AG04449 (cell line): Measurements from ENCODE around the gene WDR47.
"Not testable (repeated sequence)": the region's sequence is repeated elsewhere in the genome, so short reads cannot be mapped to it uniquely, and the experiment has no call there.

ENCODE experiments used
- CTCF ChIA-PET: fragments of 350-600 bp; formaldehyde crosslinking; extraction: SDS; loops from one replicate; lab custom pipeline; 2021; ENCODE audit warnings: antibody characterized with exemption; lab: Yijun Ruan, JAX
- POLR2A ChIA-PET: fragments of 400-600, 350-600 bp; formaldehyde crosslinking; extraction: SDS; loops from one replicate; lab custom pipeline; 2020; ENCODE audit warnings: antibody characterized with exemption, inconsistent platforms; lab: Yijun Ruan, JAX
- DNase-seq: peaks from one replicate; pipeline ENCODE4 v3.0.0-alpha.2; 2010; ENCODE audit warnings: low read depth, low spot score
- H3K4me3 ChIP-seq: 2 replicates; pipeline ENCODE4 v1.5.1; 2011; ENCODE audit warnings: low read depth, mild to moderate bottlenecking, control low read depth, low read length
- TF ChIP-seq, protein P1 (sequence below): IDR thresholded peaks from one replicate; pipeline ENCODE4 v1.5.1; 2011; ENCODE audit warnings: mild to moderate bottlenecking, moderate library complexity, low read length, control low read depth, inconsistent platforms; ENCODE audit not compliant: insufficient read depth; ENCODE audit errors: missing control alignments

The WDR47 gene

DNA sequence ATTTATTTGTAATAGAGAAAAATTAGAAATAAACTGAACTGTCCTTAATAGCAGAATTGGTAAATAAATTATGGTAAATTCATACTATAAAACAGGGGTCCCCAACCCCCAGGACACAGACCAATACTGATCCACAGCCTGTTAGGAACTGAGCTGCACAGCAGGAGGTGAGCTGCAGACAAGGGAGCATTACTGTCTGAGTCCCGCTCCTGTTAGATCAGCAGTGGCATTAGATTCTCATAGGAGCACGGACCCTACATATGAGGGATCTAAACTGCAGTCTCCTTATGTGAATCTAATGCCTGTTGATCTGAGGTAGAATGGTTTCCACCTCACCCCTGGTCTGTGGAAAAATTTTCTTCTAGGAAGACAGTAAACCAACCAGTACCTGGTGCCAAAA is 7.5 kb downstream of the WDR47 start:
- ChIA-PET POLR2A (no interaction called here), CTCF (interaction anchor here (1.3 kb wide), 1 partner anchor 11 kb away, joined by 3 read pairs; no protein-coding TSS in a partner anchor)
- TF ChIP-seq, protein P1, sequence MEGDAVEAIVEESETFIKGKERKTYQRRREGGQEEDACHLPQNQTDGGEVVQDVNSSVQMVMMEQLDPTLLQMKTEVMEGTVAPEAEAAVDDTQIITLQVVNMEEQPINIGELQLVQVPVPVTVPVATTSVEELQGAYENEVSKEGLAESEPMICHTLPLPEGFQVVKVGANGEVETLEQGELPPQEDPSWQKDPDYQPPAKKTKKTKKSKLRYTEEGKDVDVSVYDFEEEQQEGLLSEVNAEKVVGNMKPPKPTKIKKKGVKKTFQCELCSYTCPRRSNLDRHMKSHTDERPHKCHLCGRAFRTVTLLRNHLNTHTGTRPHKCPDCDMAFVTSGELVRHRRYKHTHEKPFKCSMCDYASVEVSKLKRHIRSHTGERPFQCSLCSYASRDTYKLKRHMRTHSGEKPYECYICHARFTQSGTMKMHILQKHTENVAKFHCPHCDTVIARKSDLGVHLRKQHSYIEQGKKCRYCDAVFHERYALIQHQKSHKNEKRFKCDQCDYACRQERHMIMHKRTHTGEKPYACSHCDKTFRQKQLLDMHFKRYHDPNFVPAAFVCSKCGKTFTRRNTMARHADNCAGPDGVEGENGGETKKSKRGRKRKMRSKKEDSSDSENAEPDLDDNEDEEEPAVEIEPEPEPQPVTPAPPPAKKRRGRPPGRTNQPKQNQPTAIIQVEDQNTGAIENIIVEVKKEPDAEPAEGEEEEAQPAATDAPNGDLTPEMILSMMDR: no peak
- no peak for DNase-seq
- no peak overlapping the region for H3K4me3 ChIP-seq

DNA sequence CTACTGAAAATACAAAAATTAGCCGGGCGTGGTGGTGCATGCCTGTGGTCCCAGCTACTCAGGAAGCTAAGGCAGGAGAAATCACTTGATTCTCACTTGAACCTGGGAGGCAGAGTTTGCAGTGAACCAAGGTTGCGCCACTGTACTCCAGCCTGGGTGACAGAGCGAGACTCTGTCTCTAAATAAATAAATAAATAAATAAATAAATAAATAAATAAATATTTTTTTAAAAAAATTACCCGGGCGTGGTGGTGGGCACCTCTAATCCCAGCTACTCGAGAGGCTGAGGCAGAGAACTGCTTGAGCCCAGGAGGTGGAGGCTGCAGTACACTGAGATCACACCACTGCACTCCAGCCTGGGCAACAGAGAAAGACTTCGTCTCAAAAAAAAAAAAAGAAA is 12.4 kb downstream of the WDR47 start:
- CTCF ChIA-PET: interaction anchor here (0.8 kb wide), 1 partner anchor 70 kb away, joined by 3 read pairs; no protein-coding TSS in a partner anchor
- POLR2A ChIA-PET, DNase-seq, H3K4me3 ChIP-seq: not testable (repeated sequence)

DNA sequence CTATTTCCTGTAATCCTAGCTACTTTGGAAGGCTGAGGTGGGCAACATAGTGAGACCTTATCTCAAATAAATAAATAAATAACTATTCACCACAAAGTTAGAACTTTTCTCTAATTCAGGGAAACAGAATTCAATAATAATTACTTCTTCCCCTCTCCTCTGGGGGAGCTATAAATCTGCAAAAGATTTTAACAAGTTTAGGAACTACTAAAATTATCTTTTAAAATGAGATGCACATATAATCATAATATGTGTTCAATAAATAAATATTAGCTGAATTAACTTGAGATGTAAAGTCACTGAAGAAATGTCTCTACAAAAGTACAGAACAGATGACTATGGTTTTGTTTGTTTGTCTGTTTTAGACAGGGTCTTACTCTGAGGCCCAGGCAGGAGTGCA is 14.1 kb downstream of the WDR47 start:
- ChIA-PET CTCF (interaction anchor here (1.0 to 2.7 kb wide), 6 partner anchors 10 to 85 kb away, joined by 3 to 9 read pairs (median 4); a partner anchor contains a TSS), POLR2A (interaction anchor here (0.8 kb wide), 1 partner anchor 14 kb away, joined by 3 read pairs; the partner anchor contains the start of gene WDR47)
- DNase-seq: no peak
- no peak overlapping the region for H3K4me3 ChIP-seq
- TF ChIP-seq, protein P1: no peak

DNA sequence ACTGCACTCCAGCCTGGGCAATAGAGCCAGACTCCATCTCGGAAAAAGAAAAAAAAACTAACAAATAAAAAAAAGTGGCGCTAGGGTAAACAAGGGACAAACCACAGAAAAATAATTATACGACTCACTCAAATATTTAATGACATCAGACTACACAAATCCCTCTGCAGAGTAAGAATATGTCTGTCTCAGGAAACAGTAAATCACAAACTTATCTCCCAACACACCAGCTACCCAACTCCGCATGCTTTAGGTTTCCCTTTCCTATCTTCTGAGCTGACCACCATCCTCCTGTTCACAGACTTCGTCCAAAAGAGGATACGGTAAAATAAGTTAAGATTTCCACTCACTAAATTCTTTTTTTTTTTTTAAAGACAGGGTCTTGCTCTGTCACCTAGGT is 16.2 kb downstream of the WDR47 start:
- ChIA-PET CTCF (interaction anchor here (0.9 kb wide), 1 partner anchor 87 kb away, joined by 4 read pairs; a partner anchor contains a TSS), POLR2A (no interaction called here)
- no peak overlapping the region for H3K4me3 ChIP-seq
- no peak for DNase-seq
- TF ChIP-seq, protein P1: no peak

DNA sequence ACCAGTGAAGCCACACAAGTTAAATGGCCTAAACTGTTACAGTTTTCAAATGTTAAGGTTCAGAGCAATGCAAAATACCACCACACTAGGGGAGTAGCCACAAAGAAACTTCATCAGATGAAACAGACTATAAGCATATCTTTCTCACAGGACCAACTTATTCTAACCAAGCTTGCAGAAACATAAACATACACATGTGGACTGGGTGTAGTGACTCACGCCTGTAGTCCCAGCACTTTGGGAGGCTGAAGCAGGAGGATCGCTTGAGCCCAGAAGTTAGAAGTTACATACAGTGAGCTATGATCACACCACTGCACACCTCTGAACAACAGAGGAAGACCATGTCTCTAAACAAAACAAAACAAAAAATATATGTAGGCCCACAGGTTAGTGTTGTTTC is 17.3 kb downstream of the WDR47 start:
- ChIA-PET POLR2A (no interaction called here), CTCF (interaction anchor here (0.7 to 1.5 kb wide), 2 partner anchors 88 to 200 kb away, joined by 3 to 8 read pairs; a partner anchor contains a TSS)
- H3K4me3 ChIP-seq: no peak overlapping the region
- TF ChIP-seq, protein P1: no peak
- DNase-seq: no peak

DNA sequence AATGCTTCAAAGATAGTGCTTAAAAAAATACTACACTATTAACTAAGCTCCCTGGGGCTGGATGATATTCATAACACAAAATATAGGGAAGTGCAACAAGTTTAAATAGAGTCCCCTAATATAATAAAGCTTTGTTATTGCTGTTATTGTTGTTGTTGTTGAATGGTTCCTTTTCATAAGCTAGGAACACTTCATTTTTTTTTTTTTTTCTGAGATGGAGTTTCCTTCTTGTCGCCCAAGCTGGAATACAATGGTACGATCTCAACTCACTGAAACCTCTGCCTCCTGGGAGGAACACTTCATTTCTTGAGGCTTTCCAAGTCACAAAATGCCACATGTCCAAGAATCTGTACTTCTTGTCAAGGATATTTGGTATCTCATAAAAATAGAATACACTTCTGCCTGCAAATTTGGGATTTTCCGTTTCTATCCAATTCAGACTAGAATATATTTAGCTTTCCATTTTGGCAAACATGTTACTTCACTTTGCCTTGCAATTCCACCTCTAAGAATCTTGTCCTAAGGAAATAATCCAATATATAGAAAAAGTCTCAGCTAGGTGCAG is 21.1 kb downstream of the WDR47 start:
- no peak for DNase-seq
- POLR2A ChIA-PET: no interaction called here
- CTCF ChIA-PET: interaction anchor here (1.4 kb wide), 1 partner anchor 17 kb away, joined by 4 read pairs; no protein-coding TSS in a partner anchor
- TF ChIP-seq, protein P1: no peak
- no peak overlapping the region for H3K4me3 ChIP-seq

DNA sequence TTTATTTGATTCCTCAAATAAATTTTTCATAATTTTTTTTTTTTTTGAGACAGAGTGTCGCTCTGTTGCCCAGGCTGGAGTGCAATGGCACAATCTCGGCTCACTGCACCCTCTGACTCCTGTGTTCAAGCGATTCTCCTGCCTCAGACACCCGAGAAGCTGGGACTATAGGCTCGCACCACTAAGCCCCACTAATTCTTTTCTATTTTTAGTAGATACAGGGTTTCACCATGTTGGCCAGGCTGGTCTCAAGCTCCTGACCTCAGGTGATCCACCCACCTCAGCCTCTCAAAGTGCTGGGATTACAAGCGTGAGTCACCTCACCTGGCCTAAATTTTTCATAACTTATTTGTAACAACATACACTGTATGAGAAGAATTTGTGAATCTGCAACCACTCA is 24.2 kb downstream of the WDR47 start:
- CTCF ChIA-PET: interaction anchor here (1.3 to 2.4 kb wide), 2 partner anchors 10 to 11 kb away, joined by 7 to 9 read pairs; no protein-coding TSS in a partner anchor
- POLR2A ChIA-PET: not testable (repeated sequence)

More for the DNA sequence above, 24.2 kb downstream of the WDR47 start:
- not testable (repeated sequence) for H3K4me3 ChIP-seq, DNase-seq
